Measurements from ENCODE around the gene QSOX2.

QSOX2 gene

GRCh38 chr9:136258786-136259516 lies 13.3 kb upstream of the QSOX2 start:
- Histone ChIP-seq H3K9me3 (ENCODE audit: control insufficient read depth, low read length) (no peaks in the 10 kb centered on the region), H3K27ac (ENCODE audit: insufficient read depth, low read length, poor library complexity, severe bottlenecking) (no peak overlapping the region), H3K4me3 (ENCODE audit: insufficient read depth, low read depth, low read length, poor library complexity, severe bottlenecking) (no peak overlapping the region), H3K36me3 (ENCODE audit: control insufficient read depth, insufficient read depth, low read length) (no peaks in the 10 kb centered on the region), H3K27me3 (replicated peaks; ENCODE audit: control insufficient read depth, insufficient read depth, low read length, poor library complexity, severe bottlenecking) (no peaks in the 10 kb centered on the region), H3K4me1 (ENCODE audit: control insufficient read depth, insufficient read depth, low read length, poor library complexity, severe bottlenecking) (no peaks in the 10 kb centered on the region)
- DNase-seq: no peak

DNA sequence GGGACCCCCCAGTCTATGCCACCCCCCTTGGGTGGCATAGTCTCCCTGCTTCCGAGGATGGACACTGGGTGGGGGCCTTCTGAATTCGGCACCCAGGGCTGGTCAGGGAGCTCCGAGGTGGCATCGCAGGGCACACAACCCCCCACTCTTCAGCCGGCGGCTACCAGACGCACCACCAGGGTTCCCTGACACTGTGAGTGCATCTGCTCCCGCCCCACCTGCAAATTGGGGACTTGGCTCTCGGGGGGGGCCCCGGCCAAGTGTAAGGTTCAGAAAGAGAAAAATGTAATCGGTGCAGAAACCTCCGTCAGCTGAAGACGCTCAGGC lies 12.7 kb upstream of the QSOX2 start:
- DNase-seq: no peak
- Histone ChIP-seq H3K27ac (ENCODE audit: insufficient read depth, low read length, poor library complexity, severe bottlenecking) (no peak overlapping the region), H3K4me3 (ENCODE audit: insufficient read depth, low read depth, low read length, poor library complexity, severe bottlenecking) (no peak overlapping the region), H3K36me3 (ENCODE audit: control insufficient read depth, insufficient read depth, low read length) (no peaks in the 10 kb centered on the region), H3K9me3 (ENCODE audit: control insufficient read depth, low read length) (no peaks in the 10 kb centered on the region), H3K4me1 (ENCODE audit: control insufficient read depth, insufficient read depth, low read length, poor library complexity, severe bottlenecking) (no peaks in the 10 kb centered on the region), H3K27me3 (replicated peaks; ENCODE audit: control insufficient read depth, insufficient read depth, low read length, poor library complexity, severe bottlenecking) (no peaks in the 10 kb centered on the region)

DNA sequence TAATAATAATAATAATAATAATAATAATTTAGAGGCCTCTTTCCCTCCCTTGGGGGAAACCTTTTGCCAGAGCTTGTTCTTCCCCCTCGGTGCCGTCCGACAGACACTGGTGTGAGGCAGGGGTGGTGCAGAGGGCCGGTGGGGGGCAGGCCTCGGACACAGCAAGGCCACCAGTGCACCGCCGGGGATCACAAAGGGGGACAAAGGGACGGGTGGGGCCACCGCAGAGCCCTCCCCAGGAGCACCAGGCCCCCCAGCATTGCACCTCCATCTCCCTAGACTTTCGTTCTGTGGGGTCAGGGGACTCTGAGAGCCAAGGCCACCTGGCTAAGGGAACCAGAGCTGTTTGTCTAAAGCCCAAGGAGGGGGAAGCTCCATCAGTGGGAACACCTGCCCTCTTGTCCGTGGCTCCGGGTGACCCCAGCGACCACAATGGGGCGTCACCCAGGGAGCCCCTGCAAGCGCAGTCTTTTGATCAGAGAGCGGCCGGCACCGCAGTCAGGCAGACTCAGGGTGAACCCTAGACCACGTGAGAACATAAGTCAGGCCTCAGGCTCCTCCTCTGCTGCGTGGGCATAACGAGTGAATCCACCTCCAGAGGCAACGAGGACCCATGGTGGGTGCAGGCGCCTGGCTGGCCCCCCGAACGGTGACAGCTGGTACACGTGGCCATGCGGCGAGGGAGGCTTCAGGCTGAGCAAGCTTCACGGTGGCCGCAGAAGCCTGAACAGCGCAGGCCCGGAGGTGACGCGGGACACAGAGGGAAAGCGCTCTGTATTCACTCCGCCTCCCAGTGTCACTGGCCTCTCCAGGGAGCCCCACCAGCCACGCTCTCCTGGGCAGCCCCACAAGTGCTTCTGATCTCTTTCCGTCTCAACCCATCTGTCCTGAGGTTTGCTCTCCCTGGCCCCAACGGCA lies 12.0 kb upstream of the QSOX2 start:
- Histone ChIP-seq H3K4me3 (ENCODE audit: insufficient read depth, low read depth, low read length, poor library complexity, severe bottlenecking) (no peak overlapping the region), H3K27me3 (replicated peaks; ENCODE audit: control insufficient read depth, insufficient read depth, low read length, poor library complexity, severe bottlenecking) (no peaks in the 10 kb centered on the region), H3K4me1 (ENCODE audit: control insufficient read depth, insufficient read depth, low read length, poor library complexity, severe bottlenecking) (no peaks in the 10 kb centered on the region), H3K9me3 (ENCODE audit: control insufficient read depth, low read length) (no peaks in the 10 kb centered on the region), H3K27ac (ENCODE audit: insufficient read depth, low read length, poor library complexity, severe bottlenecking) (no peak overlapping the region), H3K36me3 (ENCODE audit: control insufficient read depth, insufficient read depth, low read length) (no peaks in the 10 kb centered on the region)
- DNase-seq: no peak

DNA sequence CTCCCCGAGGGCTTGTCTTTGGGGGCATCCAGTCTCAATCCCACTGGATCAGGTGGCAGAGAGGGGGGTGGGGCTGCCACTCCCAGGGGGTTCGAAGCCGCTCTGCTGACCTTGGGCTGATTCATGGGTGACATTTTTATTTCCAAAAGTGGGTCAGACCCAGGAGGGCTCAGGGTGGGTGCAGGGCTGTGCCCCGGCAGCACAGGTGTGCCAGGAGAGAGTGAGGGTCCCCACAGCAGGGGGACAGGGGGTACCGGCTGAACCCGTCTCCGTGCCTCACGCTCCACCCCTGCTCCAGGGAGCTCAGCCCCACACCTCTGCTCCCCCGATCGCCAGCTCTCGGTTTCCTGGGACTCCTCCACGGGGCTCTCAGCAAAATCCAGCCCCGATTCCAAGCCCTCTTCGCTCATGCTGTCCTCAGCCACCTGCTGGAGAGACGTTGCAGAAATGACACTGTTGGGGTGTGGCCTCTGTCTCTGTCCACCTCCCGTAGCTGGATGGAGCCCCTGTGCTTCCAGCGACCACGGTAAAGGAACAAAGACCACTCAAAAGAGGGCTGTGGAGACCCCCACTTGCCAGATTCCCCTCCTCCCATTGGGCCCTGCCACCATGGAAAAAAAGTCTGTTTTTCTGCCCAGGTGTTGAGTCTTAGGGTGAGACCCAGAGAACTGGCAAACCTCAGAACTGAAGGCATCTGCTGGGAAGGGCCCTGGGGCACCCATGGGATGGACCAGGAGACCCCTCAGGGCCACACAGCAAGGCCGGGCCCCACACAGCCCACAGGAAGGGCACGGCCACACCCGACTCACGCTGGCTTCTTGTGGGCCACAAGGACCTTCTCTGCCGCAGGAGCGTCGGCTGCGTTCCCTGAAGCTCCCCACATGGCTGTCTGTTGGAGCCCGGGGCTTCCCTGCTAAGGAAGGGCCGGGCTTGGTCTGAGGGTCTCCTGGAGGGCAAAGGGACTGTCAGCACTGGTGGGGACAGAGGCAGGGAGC lies 10.6 kb upstream of the QSOX2 start:
- no peaks in the 10 kb centered on the region for H3K9me3 ChIP-seq (ENCODE audit: control insufficient read depth, low read length)
- no peaks in the 10 kb centered on the region for H3K27me3 ChIP-seq (replicated peaks; ENCODE audit: control insufficient read depth, insufficient read depth, low read length, poor library complexity, severe bottlenecking)
- DNase-seq: no peak
- H3K4me3 ChIP-seq (ENCODE audit: insufficient read depth, low read depth, low read length, poor library complexity, severe bottlenecking): no peak overlapping the region
- no peaks in the 10 kb centered on the region for H3K4me1 ChIP-seq (ENCODE audit: control insufficient read depth, insufficient read depth, low read length, poor library complexity, severe bottlenecking)
- no peak overlapping the region for H3K27ac ChIP-seq (ENCODE audit: insufficient read depth, low read length, poor library complexity, severe bottlenecking)
- H3K36me3 ChIP-seq (ENCODE audit: control insufficient read depth, insufficient read depth, low read length): no peaks in the 10 kb centered on the region

DNA sequence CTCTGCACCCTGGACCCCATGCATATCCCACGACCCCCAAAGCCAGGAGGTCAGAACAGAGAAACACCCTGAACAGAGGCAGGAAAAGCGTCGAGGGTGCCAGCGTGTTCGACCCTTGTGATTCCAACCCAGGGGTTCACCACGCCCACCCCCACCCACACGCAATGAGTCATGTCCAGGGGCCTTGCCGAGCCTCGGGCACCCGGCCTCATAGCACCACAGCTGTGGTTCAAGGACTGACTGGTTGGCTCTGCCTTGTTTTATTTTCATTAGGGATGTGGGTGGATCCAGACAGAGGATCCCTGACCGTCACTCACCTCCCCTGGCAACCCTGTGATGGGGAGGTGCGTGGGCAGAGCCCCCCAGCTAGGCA lies 9.5 kb upstream of the QSOX2 start:
- no peaks in the 10 kb centered on the region for H3K4me1 ChIP-seq (ENCODE audit: control insufficient read depth, insufficient read depth, low read length, poor library complexity, severe bottlenecking)
- H3K27ac ChIP-seq (ENCODE audit: insufficient read depth, low read length, poor library complexity, severe bottlenecking): no peak overlapping the region
- DNase-seq: no peak
- H3K27me3 ChIP-seq (replicated peaks; ENCODE audit: control insufficient read depth, insufficient read depth, low read length, poor library complexity, severe bottlenecking): no peaks in the 10 kb centered on the region
- no peaks in the 10 kb centered on the region for H3K9me3 ChIP-seq (ENCODE audit: control insufficient read depth, low read length)
- no peaks in the 10 kb centered on the region for H3K36me3 ChIP-seq (ENCODE audit: control insufficient read depth, insufficient read depth, low read length)
- no peak overlapping the region for H3K4me3 ChIP-seq (ENCODE audit: insufficient read depth, low read depth, low read length, poor library complexity, severe bottlenecking)

DNA sequence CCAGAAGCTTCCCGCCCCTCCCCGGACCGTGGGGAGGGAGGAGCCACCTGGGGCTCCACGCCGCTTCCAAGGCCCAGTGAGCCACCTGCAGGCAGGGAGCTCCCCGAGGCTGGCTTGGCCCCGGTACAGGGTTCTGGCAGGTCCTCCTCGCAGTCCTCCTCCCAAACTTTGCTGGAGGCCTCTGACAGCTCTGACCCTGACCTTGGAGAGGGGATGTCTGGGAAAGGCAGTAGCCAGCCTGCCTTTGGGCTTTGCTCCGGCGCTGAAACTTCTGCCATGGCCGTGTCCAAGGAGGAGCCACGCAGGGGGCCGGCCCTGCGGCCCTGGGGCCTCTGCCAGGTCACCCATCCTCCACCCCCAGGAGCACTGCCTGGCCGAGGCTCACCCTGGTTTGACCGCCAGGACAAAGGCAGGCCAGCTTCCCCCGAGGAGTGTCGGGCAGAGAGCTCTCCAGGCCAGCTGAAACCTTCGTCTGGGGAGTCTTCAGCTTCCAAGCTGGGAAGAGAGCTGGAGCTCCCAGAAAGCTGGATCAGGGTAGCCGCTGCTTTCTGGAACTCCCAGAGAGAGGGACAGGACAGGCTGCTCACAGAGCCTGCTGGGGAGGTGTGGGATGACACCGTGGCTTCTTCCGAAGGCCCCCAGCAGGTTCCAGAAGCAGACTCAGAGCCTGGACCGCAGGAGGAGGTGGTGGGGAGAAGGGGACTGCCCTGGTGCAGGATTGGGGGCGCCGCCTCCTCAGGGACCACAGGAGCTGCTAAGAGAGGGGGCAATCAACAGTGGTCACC lies 9.0 kb upstream of the QSOX2 start:
- Histone ChIP-seq H3K9me3 (ENCODE audit: control insufficient read depth, low read length) (no peaks in the 10 kb centered on the region), H3K4me1 (ENCODE audit: control insufficient read depth, insufficient read depth, low read length, poor library complexity, severe bottlenecking) (no peaks in the 10 kb centered on the region), H3K27ac (ENCODE audit: insufficient read depth, low read length, poor library complexity, severe bottlenecking) (no peak overlapping the region), H3K4me3 (ENCODE audit: insufficient read depth, low read depth, low read length, poor library complexity, severe bottlenecking) (no peak overlapping the region), H3K27me3 (replicated peaks; ENCODE audit: control insufficient read depth, insufficient read depth, low read length, poor library complexity, severe bottlenecking) (no peaks in the 10 kb centered on the region), H3K36me3 (ENCODE audit: control insufficient read depth, insufficient read depth, low read length) (no peaks in the 10 kb centered on the region)
- DNase-seq: no peak

GRCh38 chr9:136253246-136254130 lies 7.9 kb upstream of the QSOX2 start:
- DNase-seq: no peak
- no peak overlapping the region for H3K27ac ChIP-seq (ENCODE audit: insufficient read depth, low read length, poor library complexity, severe bottlenecking)
- no peaks in the 10 kb centered on the region for H3K4me1 ChIP-seq (ENCODE audit: control insufficient read depth, insufficient read depth, low read length, poor library complexity, severe bottlenecking)
- no peaks in the 10 kb centered on the region for H3K9me3 ChIP-seq (ENCODE audit: control insufficient read depth, low read length)
- no peak overlapping the region for H3K4me3 ChIP-seq (ENCODE audit: insufficient read depth, low read depth, low read length, poor library complexity, severe bottlenecking)
- no peaks in the 10 kb centered on the region for H3K36me3 ChIP-seq (ENCODE audit: control insufficient read depth, insufficient read depth, low read length)
- no peaks in the 10 kb centered on the region for H3K27me3 ChIP-seq (replicated peaks; ENCODE audit: control insufficient read depth, insufficient read depth, low read length, poor library complexity, severe bottlenecking)

- H3K27me3 ChIP-seq (replicated peaks; ENCODE audit: control insufficient read depth, insufficient read depth, low read length, poor library complexity, severe bottlenecking): no peaks in the 10 kb centered on the region
These were observed 7.2 kb upstream of the QSOX2 start for GRCh38 chr9:136252846-136253245.

More at GRCh38 chr9:136252846-136253245, 7.2 kb upstream of the QSOX2 start:
- no peak overlapping the region for H3K4me3 ChIP-seq (ENCODE audit: insufficient read depth, low read depth, low read length, poor library complexity, severe bottlenecking)
- H3K27ac ChIP-seq (ENCODE audit: insufficient read depth, low read length, poor library complexity, severe bottlenecking): no peak overlapping the region
- DNase-seq: no peak
- H3K9me3 ChIP-seq (ENCODE audit: control insufficient read depth, low read length): no peaks in the 10 kb centered on the region
- no peaks in the 10 kb centered on the region for H3K36me3 ChIP-seq (ENCODE audit: control insufficient read depth, insufficient read depth, low read length)
- no peaks in the 10 kb centered on the region for H3K4me1 ChIP-seq (ENCODE audit: control insufficient read depth, insufficient read depth, low read length, poor library complexity, severe bottlenecking)
